Ishikawa (cell line): Measurements from ENCODE around the gene LPP.

Experiments
- CEBPB ChIP-seq: IDR thresholded peaks from 2 replicates; pipeline ENCODE4 v1.6.1; 2012
- CREB1 ChIP-seq: IDR thresholded peaks from 2 replicates; pipeline ENCODE4 v1.6.1; 2012; ENCODE audit warnings: low read depth
- EGR1 ChIP-seq: IDR thresholded peaks from 2 replicates; pipeline ENCODE4 v1.6.1; 2012
- EP300 ChIP-seq: IDR thresholded peaks from 2 replicates; pipeline ENCODE4 v1.6.1; 2012; ENCODE audit warnings: borderline replicate concordance
- FOXM1 ChIP-seq: IDR thresholded peaks from 2 replicates; pipeline ENCODE4 v1.6.1; 2012; ENCODE audit warnings: low read depth, borderline replicate concordance
- MAX ChIP-seq: IDR thresholded peaks from 2 replicates; pipeline ENCODE4 v1.6.1; 2012
- NFIC ChIP-seq: IDR thresholded peaks from 2 replicates; pipeline ENCODE4 v1.6.1; 2012
- RAD21 ChIP-seq: IDR thresholded peaks from 2 replicates; pipeline ENCODE4 v1.6.1; 2012; ENCODE audit warnings: low read depth
- REST ChIP-seq: IDR thresholded peaks from 2 replicates; pipeline ENCODE4 v1.6.1; 2012; ENCODE audit warnings: low read depth, mild to moderate bottlenecking
- TAF1 ChIP-seq: IDR thresholded peaks from 2 replicates; pipeline ENCODE4 v1.6.1; 2012; ENCODE audit warnings: low read depth, mild to moderate bottlenecking
- TCF12 ChIP-seq: IDR thresholded peaks from 2 replicates; pipeline ENCODE4 v1.6.1; 2012; ENCODE audit warnings: low read depth
- TEAD4 ChIP-seq: IDR thresholded peaks from 2 replicates; pipeline ENCODE4 v1.6.1; 2012
- USF1 ChIP-seq: IDR thresholded peaks from 2 replicates; pipeline ENCODE4 v1.6.1; 2012
- YY1 ChIP-seq: IDR thresholded peaks from 2 replicates; pipeline ENCODE4 v1.6.1; 2012; ENCODE audit warnings: low read depth
- ZBTB7A ChIP-seq: IDR thresholded peaks from 2 replicates; pipeline ENCODE4 v1.6.1; 2012; ENCODE audit warnings: low read depth

The LPP gene

DNA sequence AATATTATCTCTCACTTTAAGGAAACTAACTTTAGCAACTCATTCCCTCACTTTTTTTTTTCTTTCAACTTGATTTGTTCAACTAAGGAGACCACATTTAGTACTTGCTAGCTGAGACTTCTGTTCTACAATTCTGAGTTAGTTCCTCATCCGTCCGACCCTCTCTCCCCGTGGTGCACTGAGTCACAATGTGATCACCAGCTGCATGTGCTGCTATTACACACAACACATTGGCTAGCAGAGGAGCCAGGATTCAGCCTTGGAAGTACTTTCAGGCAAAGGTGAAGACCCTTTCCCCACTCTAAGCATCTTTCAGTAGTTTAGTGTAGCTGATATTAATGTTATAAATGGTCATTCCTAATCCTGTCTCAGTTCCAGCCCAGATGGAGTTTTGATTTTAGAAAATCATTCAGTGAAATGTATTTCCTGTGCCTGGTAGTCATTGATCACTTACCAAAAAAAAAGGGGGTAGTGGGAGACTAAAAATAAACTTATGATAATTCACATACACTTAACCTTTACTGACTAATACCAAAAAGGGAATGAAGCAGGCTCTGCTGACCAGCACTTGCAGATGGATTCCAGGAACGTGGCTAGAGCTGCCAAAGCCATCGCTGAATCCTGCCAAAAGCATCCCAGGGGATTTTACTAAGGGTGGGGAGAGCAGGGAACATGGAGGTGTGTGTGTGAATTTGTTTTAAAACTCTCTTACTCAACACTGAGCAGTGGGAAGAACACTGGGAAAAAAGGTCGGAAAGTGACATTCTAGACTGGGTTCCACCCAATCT lies 424.8 kb downstream of the LPP start:
- TF ChIP-seq MAX (no peak), FOXM1 (no peak), TEAD4 (no peak), ZBTB7A (no peak), USF1 (no peak), RAD21 (no peak), YY1 (no peak)

DNA sequence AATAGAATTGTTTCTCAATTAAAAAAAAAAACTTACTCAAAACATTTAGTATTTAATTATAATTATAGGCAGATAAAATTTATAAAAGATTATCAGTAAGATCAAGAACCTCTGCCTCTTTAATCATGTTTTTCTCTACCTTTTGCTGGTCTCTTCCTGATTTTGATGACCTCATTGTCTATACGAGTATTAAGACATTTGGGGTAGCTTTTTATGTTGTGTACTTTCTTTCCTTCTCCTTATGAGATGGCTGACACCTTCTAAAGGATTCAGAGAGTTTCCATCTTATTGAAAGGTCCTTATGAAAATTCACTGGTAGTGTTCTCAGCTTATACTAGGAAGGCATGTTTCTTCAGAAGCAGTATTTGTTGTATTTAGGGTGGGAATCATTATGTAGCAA lies 426.3 kb downstream of the LPP start:
- TF ChIP-seq USF1 (no peak), REST (no peak), ZBTB7A (no peak), MAX (no peak), TEAD4 (no peak)

GRCh38 chr3:188580659-188581058 lies 426.7 kb downstream of the LPP start:
- TF ChIP-seq REST: no peak
- no peak for TF ChIP-seq TEAD4
- TF ChIP-seq MAX: no peak
- no peak for TF ChIP-seq CREB1
- TF ChIP-seq NFIC: no peak
- TF ChIP-seq YY1: no peak
- no peak for TF ChIP-seq TCF12
- no peak for TF ChIP-seq TAF1
- TF ChIP-seq EGR1: no peak
- no peak for TF ChIP-seq RAD21
- TF ChIP-seq EP300: no peak
- TF ChIP-seq CEBPB: no peak

- TF ChIP-seq EGR1 (no peak), EP300 (no peak), ZBTB7A (no peak), RAD21 (no peak), TEAD4 (no peak), TCF12 (no peak), USF1 (no peak)
These were observed 427.4 kb downstream of the LPP start for GRCh38 chr3:188581365-188581764.

GRCh38 chr3:188581792-188582191 lies 427.8 kb downstream of the LPP start:
- no peak for TF ChIP-seq CREB1
- TF ChIP-seq USF1: no peak
- no peak for TF ChIP-seq REST
- TF ChIP-seq FOXM1: no peak
- no peak for TF ChIP-seq EGR1
- TF ChIP-seq TCF12: no peak
